ENCODE measurements around the gene SLC25A4.
A peak's percentile ranks its signal among the peaks of the same experiment; 100 is the strongest.
"Not testable (repeated sequence)": the region's sequence is repeated elsewhere in the genome, so short reads cannot be mapped to it uniquely, and the experiment has no call there.

The SLC25A4 gene

DNA sequence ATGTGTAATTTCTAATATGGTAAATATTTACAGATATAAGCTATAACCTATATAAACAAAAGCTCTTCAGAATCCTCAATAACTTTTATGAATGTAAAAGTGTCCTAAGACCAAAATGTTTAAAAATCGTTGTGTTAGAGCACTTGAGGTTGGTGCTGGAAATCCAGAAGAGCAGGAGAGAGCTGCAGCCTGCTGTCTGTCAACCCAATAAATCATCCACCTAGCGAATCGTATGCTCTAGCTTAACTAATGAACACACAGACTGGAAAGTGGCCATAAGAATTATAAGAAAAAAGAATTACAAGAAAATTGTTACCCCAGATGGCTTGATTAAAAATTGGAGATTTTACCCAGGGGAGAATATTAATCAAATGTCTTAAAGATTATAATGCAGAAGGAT lies 43.7 kb downstream of the SLC25A4 start:
- peak; percentile 86 for FAIRE-seq

DNA sequence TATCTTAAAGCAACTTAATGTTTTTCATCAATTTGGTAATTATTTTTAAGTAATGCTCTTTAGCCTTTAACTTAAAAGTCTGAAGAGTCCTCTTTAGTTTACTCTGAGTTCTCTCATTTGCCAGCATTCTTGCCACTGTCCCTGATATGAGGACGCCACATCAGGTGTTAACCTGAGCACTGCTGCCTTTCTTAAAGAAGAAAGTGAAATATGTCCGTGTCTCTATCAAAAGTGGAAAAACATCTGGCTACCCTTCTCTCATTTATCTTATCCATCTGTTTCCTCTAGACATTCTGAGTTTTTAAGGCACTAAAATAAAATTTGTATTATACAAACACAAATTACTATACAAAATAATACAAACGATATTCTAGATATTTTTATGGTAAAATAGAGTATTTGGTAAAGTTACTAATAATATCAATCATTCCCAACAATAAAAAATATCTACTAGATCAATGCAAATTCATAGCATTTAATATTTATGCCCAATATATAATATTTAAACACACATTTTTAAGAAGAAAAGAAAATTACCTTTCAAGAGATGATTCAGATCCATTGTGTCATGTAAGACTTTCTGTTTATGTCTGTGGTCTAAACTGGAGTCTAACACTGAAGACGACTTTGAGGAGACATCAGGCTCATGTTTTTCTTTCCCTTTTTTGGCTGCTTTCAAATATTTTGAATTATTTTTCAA lies 46.7 kb downstream of the SLC25A4 start:
- FAIRE-seq, result peak; percentile 93

DNA sequence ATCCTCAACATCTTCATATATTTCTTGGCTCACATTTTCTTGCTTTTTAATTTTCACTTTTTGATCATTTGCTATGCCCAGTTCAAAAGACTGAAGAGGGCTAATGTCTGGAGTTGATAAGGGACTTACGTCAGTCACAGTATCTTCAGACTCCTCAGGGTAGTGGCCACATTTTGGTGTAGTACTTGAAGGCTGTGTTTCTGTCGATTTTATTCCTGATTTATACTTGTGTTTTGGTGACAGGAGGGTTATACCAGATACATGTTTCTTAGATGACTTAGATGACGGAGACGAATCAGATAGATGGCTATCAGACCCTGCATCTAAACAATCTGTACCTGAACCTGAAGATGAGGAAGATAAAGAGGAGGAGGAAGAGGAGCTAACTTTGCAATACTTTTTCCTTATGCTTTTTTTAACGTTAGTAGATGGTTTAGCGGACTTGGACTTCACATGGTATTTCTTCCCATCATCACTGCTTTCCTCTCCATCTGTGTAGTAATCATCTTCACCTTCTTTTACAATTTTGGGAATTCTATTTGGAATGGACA lies 47.3 kb downstream of the SLC25A4 start:
- no peak for FAIRE-seq

DNA sequence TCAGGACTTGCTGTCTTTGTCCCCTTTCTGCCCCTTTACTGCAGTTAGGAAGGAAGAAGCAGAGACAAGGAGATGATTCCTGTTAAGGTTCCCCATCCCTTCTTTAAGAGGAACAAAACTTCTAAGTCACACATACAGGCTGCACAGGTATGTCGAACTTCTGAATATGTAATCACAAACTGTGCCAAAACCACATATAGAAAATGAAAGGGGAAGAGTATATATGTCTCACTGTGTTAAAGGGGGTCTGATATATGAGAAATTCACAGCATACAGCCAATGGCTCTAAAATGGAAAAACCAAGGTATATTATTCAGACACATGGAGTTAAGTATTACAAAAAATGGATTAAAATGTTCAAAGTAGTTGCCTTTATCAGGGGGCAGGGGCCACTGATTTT lies 49.0 kb downstream of the SLC25A4 start:
- FAIRE-seq, result no peak

DNA sequence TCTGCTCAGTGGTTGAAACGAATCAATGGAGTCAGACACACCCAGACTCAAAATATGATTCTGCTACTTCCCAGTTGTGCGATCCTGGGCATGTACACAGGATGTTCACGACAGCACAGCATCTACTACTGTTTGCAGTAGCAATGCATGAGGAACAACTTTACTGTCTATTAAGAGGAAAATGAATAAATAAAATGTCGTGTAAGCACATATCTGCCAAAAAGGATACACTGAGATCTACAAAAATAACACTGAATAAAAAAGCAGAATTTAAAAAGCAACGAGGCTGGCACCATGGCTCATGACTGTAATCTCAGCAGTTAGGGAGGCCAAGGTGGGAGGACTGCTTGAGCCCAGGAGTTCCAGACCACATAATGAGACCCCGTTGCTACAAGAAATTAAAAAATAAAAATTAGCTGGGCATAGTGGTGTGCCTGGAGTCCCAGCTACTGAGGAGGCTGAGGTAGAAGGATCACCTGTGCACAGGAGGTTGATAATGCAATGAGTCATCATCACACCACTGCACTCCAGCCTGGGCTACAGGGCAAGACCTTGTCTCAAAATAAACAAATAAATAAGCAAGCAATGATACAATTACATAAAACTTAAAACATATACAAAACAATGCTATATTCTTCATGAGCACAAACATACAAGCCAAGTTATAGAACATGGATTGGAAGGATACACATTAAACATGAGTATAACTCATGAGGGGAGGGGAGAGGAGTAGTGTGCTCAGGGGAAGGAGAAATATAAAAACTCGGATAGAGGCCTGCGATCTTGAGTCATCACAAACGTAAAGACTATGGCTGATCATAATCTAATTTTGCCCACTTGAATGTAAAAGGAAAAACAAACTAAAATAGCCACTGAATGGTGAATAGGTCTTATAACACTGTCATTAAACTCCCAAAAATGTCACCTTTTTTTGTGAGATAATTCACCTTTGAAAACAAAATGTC lies 52.1 kb downstream of the SLC25A4 start:
- no peak for FAIRE-seq

DNA sequence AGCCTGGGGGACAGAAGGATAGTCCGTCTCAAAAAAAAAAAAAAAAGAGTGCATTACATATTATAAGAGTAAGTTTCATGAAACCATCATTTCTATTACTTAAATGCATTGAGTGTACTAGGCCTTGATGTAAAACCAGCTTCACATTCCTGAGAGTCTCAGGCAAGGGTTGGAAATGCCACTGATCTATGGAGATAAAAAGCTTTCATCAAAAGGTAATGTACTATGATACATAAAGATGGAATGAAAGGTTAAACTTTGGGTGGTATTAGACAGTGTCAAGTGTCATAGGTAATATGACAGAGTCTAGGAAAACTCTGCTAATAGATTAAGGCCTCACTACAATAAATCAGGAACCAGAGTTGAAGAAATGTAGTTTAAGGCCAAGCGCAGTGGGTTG lies 53.4 kb downstream of the SLC25A4 start:
- no peak for FAIRE-seq

DNA sequence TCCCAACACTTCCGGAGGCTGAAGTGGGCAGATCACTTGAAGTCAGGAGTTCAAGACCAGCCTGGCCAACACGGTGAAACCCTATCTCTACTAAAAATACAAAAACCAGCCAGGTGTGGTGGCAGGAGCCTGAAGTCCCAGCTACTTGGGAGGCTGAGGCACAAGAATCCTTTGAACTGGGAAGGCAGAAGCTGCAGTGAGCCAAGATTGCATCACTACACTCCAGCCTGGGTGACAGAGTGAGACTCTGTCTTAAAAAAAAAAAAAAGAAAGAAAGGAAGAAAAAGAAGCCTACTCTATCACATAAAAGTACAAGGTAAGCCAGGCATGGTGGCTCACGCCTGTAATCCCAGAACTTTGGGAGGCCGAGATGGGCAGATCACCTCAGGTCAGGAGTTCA lies 55.1 kb downstream of the SLC25A4 start:
- not testable (repeated sequence) for FAIRE-seq
